SK-N-SH treated with all-trans-retinoic acid at 6 μM for 48 hours (cell line): ENCODE data around the gene CYTL1.

Experiments
- CREB5 ChIP-seq: fragments of 250-450 bp; sonication (Bioruptor Pico); IDR thresholded peaks from 2 replicates; pipeline ENCODE4 v1.5.1; 2020; ENCODE audit warnings: low read depth, mild to moderate bottlenecking, moderate library complexity
- CSDC2 ChIP-seq: fragments of 250-450 bp; sonication (Bioruptor Pico); IDR thresholded peaks from 2 replicates; pipeline ENCODE4 v1.5.0; 2020; ENCODE audit warnings: mild to moderate bottlenecking, moderate library complexity
- CSRNP3 ChIP-seq: fragments of 250-450 bp; sonication (Bioruptor Pico); IDR thresholded peaks from 2 replicates; pipeline ENCODE4 v1.5.1; 2021; ENCODE audit warnings: mild to moderate bottlenecking, moderate library complexity
- PATZ1 ChIP-seq: fragments of 250-450 bp; sonication (Bioruptor Pico); IDR thresholded peaks from 2 replicates; pipeline ENCODE4 v1.8.0; 2020; ENCODE audit warnings: mild to moderate bottlenecking, moderate library complexity, borderline replicate concordance
- RARB ChIP-seq: fragments of 250-450 bp; sonication (Bioruptor Pico); IDR thresholded peaks from 2 replicates; pipeline ENCODE4 v1.8.0; 2021; ENCODE audit warnings: mild to moderate bottlenecking, moderate library complexity
- SNAI2 ChIP-seq: fragments of 250-450 bp; sonication (Bioruptor Pico); IDR thresholded peaks from 2 replicates; pipeline ENCODE4 v1.5.0; 2020; ENCODE audit warnings: mild to moderate bottlenecking, moderate library complexity
- TOX ChIP-seq: fragments of 250-450 bp; sonication (Bioruptor Pico); IDR thresholded peaks from 2 replicates; pipeline ENCODE4 v1.8.0; 2021; ENCODE audit warnings: mild to moderate bottlenecking, moderate library complexity, borderline replicate concordance
- TSHZ2 ChIP-seq: fragments of 250-450 bp; sonication (Bioruptor Pico); IDR thresholded peaks from 2 replicates; pipeline ENCODE4 v1.5.0; 2020; ENCODE audit warnings: mild to moderate bottlenecking, moderate library complexity
- ZFP3 ChIP-seq: fragments of 250-450 bp; sonication (Bioruptor Pico); IDR thresholded peaks from 2 replicates; pipeline ENCODE4 v1.5.0; 2020; ENCODE audit warnings: mild to moderate bottlenecking, moderate library complexity
- ZFP30 ChIP-seq: fragments of 450-650 bp; formaldehyde crosslinking; IDR thresholded peaks from 2 replicates; pipeline ENCODE4 v1.5.0; 2022; ENCODE audit warnings: mild to moderate bottlenecking, moderate library complexity
- ZNF565 ChIP-seq: fragments of 450-650 bp; formaldehyde crosslinking; conservative IDR thresholded peaks from 2 replicates; pipeline ENCODE4 v1.5.0; 2020; ENCODE audit warnings: low read depth, mild to moderate bottlenecking, moderate library complexity

- TF ChIP-seq TSHZ2 (CRISPR knock-in tag): no peak
- no peak for TF ChIP-seq PATZ1
- TF ChIP-seq TOX (CRISPR knock-in tag): no peak
- TF ChIP-seq ZNF565 (CRISPR knock-in tag): no peak
- no peak for TF ChIP-seq SNAI2 (CRISPR knock-in tag)
- TF ChIP-seq RARB (CRISPR knock-in tag): no peak
- no peak for TF ChIP-seq CSDC2 (CRISPR knock-in tag)
- no peak for TF ChIP-seq CSRNP3 (CRISPR knock-in tag)
- TF ChIP-seq ZFP3 (CRISPR knock-in tag): no peak
- no peak for TF ChIP-seq ZFP30 (CRISPR knock-in tag)
- no peak for TF ChIP-seq CREB5
Measured at GRCh38 chr4:4992833-4993232, 26.4 kb downstream of the CYTL1 start.
